Epithelial cell of esophagus (primary cell): Measurements from ENCODE around the gene VASN.
"Not testable (repeated sequence)": the region's sequence is repeated elsewhere in the genome, so short reads cannot be mapped to it uniquely, and the experiment has no call there.

ENCODE experiments used
- DNase-seq: peaks from one replicate; pipeline ENCODE4 v3.0.0; 2010; ENCODE audit warnings: low read depth
- H3K4me3 ChIP-seq: 2 replicates; pipeline ENCODE4 v1.5.1; 2011; ENCODE audit warnings: mild to moderate bottlenecking, low read length, control low read depth
- CTCF ChIP-seq: IDR thresholded peaks from 2 replicates; pipeline ENCODE4 v1.5.1; 2011; ENCODE audit warnings: low read depth, mild to moderate bottlenecking, low read length, control low read depth, inconsistent platforms; ENCODE audit not compliant: insufficient read depth; ENCODE audit errors: missing control alignments

The VASN gene

GRCh38 chr16:4338712-4339299 is 32.8 kb upstream of the VASN start:
- no peak for DNase-seq
- no peak for TF ChIP-seq CTCF
- no peak overlapping the region for H3K4me3 ChIP-seq

- no peak for DNase-seq
- H3K4me3 ChIP-seq: no peak overlapping the region
- TF ChIP-seq CTCF: no peak
These were observed 32.2 kb upstream of the VASN start for GRCh38 chr16:4339455-4339854.

- TF ChIP-seq CTCF: peak; percentile 10
- DNase-seq: no peak
- H3K4me3 ChIP-seq: no peak overlapping the region
These were observed 31.7 kb upstream of the VASN start for GRCh38 chr16:4339909-4340308.

- TF ChIP-seq CTCF: no peak
- H3K4me3 ChIP-seq: no peak overlapping the region
- DNase-seq: no peak
These were observed 31.2 kb upstream of the VASN start for GRCh38 chr16:4340443-4340842.

- no peak for TF ChIP-seq CTCF
- no peak for DNase-seq
These were observed 30.4 kb upstream of the VASN start for GRCh38 chr16:4341250-4341649.

GRCh38 chr16:4342866-4343744 is 28.5 kb upstream of the VASN start:
- no peak for TF ChIP-seq CTCF
- no peak for DNase-seq
- no peak overlapping the region for H3K4me3 ChIP-seq

More at GRCh38 chr16:4341250-4341649, 30.4 kb upstream of the VASN start:
- H3K4me3 ChIP-seq: no peak overlapping the region

GRCh38 chr16:4344300-4344982 is 27.2 kb upstream of the VASN start:
- H3K4me3 ChIP-seq, DNase-seq: not testable (repeated sequence)
